HG03457 (cell line): ENCODE data around the gene KIF2B.
"Not testable (repeated sequence)": the region's sequence is repeated elsewhere in the genome, so short reads cannot be mapped to it uniquely, and the experiment has no call there.

Experiments used
- ATAC-seq: cut with Tn5 transposase; IDR thresholded peaks from one replicate; pipeline ENCODE4 v1.9.1; 2021; ENCODE audit warnings: moderate number of reproducible peaks; ENCODE audit not compliant: unreplicated experiment

Gene KIF2B, protein sequence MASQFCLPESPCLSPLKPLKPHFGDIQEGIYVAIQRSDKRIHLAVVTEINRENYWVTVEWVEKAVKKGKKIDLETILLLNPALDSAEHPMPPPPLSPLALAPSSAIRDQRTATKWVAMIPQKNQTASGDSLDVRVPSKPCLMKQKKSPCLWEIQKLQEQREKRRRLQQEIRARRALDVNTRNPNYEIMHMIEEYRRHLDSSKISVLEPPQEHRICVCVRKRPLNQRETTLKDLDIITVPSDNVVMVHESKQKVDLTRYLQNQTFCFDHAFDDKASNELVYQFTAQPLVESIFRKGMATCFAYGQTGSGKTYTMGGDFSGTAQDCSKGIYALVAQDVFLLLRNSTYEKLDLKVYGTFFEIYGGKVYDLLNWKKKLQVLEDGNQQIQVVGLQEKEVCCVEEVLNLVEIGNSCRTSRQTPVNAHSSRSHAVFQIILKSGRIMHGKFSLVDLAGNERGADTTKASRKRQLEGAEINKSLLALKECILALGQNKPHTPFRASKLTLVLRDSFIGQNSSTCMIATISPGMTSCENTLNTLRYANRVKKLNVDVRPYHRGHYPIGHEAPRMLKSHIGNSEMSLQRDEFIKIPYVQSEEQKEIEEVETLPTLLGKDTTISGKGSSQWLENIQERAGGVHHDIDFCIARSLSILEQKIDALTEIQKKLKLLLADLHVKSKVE

GRCh38 chr17:53822764-53823163, at the start of gene KIF2B:
Gene KIF2B, plus strand, starts transcription at chr17:53822927. Its CDS starts 107 bp downstream, at chr17:53823034.
- ATAC-seq = no peak

DNA sequence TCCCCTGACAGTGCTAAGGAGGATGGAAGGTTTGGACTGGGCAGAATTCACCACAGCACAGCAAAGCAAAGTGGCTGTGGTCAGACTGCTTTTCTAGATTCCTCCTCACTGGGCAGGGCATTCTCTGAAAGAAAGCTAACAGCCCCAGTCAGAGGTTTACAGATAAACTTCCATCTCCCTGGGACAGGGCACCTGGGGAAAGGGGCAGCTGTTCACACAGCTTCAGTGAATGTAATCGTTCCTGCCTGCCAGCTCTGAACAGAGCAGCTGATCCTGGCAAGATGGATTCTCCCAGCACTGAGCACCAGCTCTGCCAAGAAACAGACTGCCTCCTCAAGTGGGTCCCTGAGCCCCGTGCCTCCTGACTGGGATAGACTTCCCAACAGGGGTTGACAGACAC, 42.4 kb upstream of the KIF2B start:
- ATAC-seq = no peak

DNA sequence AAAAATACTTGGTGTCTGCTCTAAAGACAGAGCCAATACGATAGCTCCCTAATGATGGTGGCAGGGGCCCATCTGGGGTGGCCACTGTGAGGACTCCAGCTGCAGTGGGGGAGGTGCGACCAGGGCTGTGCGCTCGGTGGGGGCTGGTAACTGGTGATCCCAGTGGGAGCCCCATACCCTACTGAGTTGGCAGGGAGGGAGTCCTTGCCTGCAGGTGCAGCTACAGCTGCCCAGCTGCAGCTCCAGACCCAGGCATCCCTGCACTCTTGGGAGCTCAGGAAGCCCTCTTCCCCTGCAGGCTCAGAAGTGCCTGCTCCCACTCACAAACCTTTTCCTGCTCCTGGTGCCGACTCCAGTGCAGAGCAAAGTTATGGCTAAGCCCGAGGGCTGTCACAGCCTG, 31.2 kb upstream of the KIF2B start:
- no peak for ATAC-seq

DNA sequence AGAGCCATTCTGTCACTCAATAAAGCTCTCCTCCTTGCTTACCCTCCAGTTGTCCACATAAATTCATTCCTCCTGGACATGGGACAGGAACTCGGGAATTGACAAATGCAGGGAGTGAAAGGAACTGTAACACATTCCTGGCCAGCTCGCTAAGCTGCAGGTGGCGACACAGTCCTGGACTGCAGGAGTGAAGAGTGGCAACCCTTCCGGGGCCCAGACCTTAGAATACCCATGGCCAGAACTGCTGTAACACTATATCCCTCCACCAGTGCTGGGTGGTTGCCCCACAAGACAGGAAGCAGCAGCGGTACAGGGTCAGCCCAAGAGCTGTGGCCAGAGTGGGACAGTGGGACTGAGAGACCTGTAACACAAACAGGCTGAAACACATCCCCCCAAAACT, 30.3 kb upstream of the KIF2B start:
- ATAC-seq = no peak

DNA sequence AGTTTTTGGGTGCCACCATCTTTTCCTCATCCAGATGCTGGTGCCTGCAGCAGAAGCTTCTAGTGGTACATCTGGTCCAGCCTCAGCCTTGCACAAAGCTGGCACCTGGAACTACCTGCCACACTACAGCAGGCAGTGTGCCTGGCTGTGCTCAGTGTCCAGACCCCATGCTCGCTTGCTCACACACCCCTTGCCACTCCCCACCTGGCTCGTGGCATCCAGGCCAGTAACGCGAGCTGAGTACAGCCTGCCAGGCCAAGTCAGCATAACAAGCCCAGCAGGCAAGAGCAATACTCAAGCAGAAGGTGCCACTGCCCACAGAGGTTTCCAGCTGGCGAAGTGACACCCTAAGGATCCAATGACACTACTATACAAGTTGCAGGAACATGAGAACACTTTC, 29.7 kb upstream of the KIF2B start:
- no peak for ATAC-seq

DNA sequence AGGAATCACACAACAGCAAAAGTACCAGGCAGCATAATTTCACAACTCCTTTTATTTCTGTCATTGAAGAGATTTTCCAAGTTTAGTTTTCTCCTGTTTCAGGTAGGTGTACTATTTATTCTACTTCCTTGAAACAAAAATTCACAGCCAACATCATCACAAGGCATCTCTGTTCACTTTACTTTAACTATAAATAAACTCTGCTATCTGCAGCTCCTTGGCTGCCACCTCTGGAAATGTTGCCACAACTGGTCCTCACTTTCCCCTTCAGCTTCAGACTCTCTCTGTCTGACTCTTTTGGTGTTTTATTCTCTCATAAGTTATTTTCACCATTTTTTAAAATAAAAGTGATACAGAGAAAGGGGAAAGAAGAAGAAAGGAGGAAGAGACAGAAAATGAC, 27.9 kb upstream of the KIF2B start:
- ATAC-seq = no peak

DNA sequence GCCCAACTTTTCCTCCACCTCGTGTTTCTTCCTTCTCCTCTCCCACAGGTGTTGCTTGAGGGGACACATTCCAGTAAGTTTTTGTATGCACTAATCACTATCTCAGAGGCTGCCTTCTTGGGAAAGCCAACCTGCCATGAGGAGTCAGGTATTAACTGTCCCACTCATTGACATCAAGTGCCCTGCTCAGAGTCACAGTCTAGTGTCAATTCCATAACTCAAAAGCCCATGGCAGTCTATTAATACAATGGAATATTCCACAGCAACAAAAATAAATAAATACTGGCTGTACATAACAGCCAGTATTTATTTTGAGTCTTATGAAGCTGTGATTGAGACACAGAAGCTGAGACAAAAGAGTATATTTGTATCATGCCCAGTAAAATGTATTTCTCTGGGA, 26.1 kb upstream of the KIF2B start:
- ATAC-seq = no peak

- no peak for ATAC-seq
These were observed 25.2 kb upstream of the KIF2B start for GRCh38 chr17:53797501-53797900.

DNA sequence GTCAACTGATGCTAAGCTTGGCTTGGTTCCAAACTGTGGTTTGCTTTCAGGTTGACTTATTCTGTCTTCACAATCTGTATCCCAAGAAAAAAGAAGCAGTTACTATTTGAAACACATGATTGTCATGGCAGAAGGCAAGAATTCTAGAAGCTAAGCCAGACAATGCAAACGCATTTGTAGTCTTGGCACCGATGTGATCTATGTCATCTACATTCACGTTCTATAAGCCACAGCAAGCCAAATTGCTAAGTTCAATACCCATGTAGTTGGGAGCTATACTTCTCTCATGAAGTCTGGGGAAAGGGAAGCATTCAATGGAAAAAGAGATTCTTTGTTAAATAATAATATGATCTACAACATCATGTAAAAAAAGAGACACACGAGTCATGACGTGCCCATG, 18.3 kb upstream of the KIF2B start:
- ATAC-seq = no peak

DNA sequence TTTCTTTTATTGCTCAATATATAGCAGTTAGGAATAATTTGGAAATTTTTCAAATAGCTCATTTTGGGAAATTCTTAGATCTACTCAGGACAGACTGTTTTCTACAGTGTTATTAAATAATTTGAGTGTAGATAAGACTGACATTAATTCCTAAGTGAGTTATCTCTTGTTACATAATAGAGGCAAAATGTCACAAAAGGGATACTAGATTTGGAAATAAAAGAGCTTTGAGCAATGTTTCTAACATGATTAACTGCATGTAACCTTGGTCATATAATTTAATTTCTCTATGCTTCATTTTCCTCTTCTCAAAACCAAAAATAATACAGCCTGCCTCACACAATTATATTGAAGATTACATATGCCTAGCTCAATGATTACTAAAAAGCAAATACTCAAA, 16.3 kb upstream of the KIF2B start:
- no peak for ATAC-seq

GRCh38 chr17:53807286-53807685, 15.4 kb upstream of the KIF2B start:
- ATAC-seq = no peak

- ATAC-seq = no peak
These were observed 4.5 kb upstream of the KIF2B start for GRCh38 chr17:53818271-53818670.

GRCh38 chr17:53818929-53819328, 3.8 kb upstream of the KIF2B start:
- ATAC-seq = no peak

- no peak for ATAC-seq
These were observed 2.8 kb upstream of the KIF2B start for GRCh38 chr17:53819956-53820355.

GRCh38 chr17:53823341-53824050, 769 bp downstream of the KIF2B start:
- no peak for ATAC-seq

DNA sequence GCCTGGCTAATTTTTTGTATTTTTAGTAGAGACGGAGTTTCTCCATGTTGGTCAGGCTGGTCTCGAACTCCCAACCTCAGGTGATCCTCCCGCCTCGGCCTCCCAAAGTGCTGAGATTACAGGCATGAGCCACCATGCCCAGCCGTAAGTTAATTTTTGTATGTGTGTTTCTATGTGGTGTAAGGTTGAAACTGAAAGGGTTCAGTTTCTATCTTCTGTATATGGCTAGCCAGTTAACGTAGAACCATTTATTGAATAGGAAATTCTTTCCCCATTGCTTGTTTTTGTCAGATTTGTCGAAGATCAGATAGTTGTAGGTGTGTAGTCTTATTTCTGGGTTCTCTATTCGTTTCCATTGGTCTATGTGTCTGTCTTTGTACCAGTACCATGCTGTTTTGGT, 12.0 kb downstream of the KIF2B start:
- not testable (repeated sequence) for ATAC-seq

DNA sequence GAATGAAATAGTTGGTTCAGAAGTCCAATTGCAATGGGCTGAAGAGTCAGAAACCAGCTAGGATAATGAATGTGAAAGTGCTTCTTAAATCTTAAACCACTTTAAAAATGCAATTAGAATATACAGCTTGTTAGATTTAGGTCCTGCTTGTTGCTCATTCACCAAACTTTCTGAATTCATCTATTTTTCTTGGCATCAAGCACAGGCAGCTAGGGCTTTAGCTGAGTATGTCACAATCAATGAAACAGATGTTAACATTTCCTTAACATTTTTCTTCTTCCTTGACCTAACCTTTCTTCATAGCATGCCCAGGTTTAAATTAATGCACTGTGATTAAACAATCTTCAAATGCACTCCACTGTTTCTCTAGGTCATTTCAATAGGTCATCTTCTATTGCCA, 14.4 kb downstream of the KIF2B start:
- no peak for ATAC-seq

DNA sequence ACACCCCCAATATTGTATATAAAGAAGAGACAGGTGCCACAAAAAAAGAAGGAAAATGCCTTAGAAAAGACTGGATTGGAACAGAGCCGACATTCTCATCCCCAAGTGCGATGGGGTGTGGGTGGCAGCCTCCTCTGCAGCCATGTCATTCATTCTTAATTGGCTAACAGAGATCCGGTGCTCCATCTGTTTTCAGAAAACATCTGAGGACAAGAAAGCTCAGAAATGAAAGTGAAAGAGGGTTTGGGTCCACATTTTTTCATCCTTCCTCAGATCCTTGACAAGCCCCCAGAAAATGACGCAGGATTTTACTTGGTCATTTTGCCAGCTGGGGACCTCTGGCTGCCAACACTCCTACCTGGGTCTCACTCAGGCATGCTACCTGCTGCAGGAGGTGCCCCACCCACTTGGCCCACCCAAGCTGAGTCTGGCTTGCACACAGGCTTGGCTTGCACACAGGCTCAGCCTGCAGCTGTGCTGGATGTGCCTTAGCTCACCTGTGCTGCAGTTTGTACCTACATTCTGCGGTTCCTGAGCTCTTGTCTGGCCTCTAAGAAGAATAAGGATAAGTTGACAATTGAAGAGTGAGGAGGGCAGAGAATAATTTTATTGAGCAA, 21.9 kb downstream of the KIF2B start:
- no peak for ATAC-seq

- ATAC-seq = not testable (repeated sequence)
These were observed 48.4 kb downstream of the KIF2B start for GRCh38 chr17:53871128-53871527.
